Measurements from ENCODE around the gene CNN2.
"Not testable (repeated sequence)": the region's sequence is repeated elsewhere in the genome, so short reads cannot be mapped to it uniquely, and the experiment has no call there.

Gene CNN2

GRCh38 chr19:1010586-1011510 is 15.6 kb upstream of the CNN2 start:
- DNase-seq (ENCODE audit: low read depth in 2 of 2), result no peak

GRCh38 chr19:1011831-1012333 is 14.5 kb upstream of the CNN2 start:
- no peak for DNase-seq (ENCODE audit: low read depth in 2 of 2)

GRCh38 chr19:1012334-1012733 is 14.1 kb upstream of the CNN2 start:
- DNase-seq (ENCODE audit: low read depth in 2 of 2), result no peak

- no peak for DNase-seq (ENCODE audit: low read depth in 2 of 2)
These were observed 13.2 kb upstream of the CNN2 start for GRCh38 chr19:1013218-1013617.

- no peak for DNase-seq (ENCODE audit: low read depth in 2 of 2)
These were observed 12.0 kb upstream of the CNN2 start for GRCh38 chr19:1014161-1015060.

DNA sequence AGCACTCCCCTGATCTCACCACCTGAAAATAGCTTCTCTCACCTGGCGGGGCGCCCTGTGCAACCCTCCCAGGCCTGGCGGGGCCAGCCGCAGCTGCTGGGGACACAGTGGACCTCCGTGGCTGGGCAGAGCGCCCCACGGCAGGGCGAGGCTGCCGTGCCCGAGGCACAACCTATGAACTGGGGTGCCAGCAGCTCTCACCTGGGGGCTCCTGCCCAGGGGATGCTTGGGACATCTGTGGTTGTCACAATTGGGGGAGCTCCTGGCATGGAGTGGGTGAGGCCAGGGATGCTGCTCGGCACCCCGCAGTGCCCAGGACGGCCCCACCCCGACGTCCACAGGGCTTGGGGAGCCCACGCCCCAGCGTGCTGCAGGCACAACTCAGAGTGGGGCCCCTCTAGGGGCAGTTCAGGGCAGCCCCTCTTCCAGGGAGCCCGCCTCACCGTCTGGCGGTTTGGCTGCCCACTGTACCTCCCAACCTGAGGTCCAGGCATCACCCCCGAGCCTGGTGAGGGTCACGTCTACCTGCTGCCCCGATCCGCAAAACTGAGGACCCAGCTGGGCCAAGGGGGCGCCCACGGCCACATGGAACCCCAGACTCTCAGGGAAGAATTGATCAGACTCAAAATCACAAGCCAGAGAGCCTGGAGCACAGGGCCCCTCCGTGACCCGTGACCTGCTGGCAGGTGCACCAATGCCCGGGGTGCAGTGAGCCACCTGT is 11.2 kb upstream of the CNN2 start:
- DNase-seq (ENCODE audit: low read depth in 2 of 2), result no peak

GRCh38 chr19:1015782-1016646 is 10.4 kb upstream of the CNN2 start:
- no peak for DNase-seq (ENCODE audit: low read depth in 2 of 2)

- DNase-seq (ENCODE audit: low read depth in 2 of 2), result no peak
These were observed 9.7 kb upstream of the CNN2 start for GRCh38 chr19:1016647-1017114.

DNA sequence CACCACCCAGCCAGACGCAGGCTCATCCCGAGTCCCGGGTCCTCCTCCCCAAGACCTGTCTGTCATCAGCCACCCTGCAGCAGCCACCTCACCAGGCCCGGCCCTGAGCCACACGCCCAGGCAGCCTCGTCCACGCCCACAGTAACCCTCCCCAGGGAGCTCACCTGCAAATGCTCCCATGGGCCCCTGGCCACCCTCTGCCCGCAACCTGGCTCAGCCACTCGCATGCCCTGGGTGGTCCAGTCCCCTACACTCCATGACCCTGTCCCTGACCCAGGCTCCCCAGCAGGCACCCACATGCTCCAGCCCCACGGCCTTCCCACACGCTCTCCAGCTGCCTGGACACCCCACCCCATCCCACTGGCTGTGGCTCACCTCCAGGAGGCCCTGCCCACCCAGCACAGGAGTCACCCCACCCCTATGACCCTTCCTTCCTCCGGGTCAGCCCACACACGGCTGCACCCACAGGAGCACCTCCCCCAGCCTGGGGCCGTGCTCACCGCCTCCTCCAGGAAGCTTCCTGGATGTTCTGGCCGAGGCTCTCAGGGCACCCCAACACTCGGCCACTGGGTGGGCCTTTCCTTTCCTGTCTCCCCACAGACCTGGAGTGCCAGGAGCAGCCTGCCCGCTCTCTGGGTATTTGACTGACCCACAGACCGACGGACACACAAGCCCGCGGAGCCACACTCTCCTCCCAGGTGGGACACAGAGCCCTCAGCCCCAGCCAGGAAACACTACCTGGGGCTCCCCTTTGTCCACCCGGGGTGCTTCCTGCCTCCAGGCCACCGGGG is 9.1 kb upstream of the CNN2 start:
- no peak for DNase-seq (ENCODE audit: low read depth in 2 of 2)

- DNase-seq (ENCODE audit: low read depth in 2 of 2), result no peak
These were observed 8.5 kb upstream of the CNN2 start for GRCh38 chr19:1017906-1018305.

- no peak for DNase-seq (ENCODE audit: low read depth in 2 of 2)
These were observed 8.0 kb upstream of the CNN2 start for GRCh38 chr19:1018393-1018792.

DNA sequence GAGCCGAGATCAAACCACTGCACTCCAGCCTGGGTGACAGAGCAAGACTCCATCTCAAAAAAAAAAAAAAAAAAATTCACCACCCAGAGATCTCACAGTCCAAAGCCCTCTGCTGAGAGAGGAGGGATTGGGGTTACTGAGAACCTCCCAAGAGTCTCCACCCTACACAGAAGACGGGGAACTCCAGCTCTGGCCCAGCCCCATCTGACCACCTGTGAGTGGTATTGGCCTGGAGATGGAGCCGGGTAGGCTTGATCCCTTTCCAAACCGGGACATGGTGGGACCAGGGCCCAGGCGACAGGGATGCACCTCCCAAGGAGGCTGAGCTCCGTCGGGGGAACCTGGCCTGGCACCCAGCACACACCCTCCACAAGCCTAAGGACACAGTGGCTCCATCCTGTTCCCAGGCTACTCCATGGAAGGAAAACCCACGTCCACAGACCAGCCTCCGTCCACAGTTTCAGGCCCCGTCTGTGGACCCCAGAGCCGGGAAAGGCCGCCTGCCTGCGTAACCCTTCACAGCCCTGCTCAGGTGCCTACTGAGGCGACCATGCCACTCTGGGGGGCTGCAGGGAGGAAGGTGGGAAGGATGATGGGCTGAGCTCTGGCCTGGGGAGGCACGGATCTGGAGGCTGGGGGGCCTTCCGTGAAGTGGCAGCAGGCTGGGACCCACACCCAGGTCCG is 7.3 kb upstream of the CNN2 start:
- DNase-seq (ENCODE audit: low read depth in 2 of 2), result no peak

DNA sequence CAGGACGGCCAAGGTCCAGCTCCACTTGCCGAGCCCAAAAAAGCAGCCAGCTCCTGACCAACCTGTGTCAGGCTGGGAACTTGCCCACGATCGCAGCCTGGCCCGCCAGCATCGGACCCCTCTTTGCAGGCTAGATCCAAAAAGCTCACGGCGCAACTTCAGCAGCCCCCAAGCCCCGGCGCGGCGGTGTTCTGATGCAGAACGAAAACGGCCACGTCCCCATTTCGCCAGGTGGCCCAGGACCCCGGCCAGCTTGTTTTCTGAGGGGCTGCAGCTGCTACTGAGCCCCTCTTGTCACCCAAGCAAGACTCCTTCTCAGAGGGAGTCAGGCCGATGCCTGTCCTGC is 6.8 kb upstream of the CNN2 start:
- DNase-seq (ENCODE audit: low read depth in 2 of 2), result no peak

DNA sequence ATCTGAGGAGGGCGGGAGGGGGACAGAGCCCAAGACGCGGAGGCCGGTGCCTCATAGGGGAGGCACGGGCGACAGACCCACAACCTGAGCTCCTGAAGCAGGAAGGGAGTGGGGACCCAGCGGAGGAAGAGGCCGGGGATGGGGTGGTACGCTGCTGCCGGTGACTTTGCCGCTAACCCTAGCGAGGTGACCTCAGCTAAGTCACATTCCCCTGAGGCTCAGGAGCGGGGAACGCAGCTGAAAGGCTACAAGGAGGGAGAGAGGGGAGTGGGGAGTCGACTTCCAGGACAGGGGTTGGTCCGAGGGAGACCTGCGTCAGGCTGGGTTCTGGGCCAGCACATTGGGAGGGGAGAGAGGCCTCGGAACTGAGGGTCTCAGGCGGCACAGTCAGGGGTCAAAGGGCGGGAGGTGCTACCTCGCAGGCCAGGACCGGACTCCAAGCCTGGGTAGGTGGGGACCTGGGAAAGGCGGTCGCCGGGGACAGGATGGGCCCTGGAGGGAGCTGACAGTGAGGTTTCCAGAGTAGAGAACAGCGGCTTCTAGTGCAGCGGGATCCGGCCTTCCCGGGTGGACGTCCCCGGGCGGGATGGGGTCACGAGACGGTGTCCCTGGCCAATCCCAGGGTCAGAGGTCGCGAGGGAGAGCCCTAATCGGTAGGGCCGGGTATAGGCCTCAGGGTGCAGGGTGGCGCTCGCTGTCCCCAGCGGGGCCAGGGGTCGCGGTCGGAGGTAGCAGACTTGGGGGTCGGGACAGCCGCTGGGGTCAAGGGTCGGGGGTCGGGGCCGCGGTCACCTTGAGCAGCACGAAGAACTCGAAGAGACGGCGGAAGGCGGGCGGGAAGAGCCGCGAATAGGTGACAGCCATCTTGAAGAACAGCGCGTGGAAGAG is 6.2 kb upstream of the CNN2 start:
- no peak for DNase-seq (ENCODE audit: low read depth in 2 of 2)

- DNase-seq (ENCODE audit: low read depth in 2 of 2), result peak; percentile 94 to 97
These were observed 5.5 kb upstream of the CNN2 start, which contains the start of gene TMEM259 for GRCh38 chr19:1020868-1021425. Gene TMEM259, minus strand, starts transcription at chr19:1021123. Its CDS starts 127 bp downstream, at chr19:1020996.

DNA sequence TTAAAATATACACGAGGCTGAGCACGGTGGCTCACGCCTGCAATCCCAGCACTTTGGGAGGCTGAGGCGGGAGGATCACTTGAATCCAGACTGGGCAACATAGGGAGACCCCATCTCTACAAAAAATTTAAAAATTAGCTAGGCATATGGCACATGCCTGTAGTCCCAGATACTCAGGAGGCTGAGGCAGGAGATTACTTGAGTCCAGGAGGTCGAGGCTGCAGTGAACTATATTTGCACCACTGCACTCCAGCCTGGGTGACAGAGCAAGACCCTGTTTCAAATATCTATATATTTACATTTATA is 2.6 kb upstream of the CNN2 start:
- DNase-seq (ENCODE audit: low read depth in 2 of 2), result not testable (repeated sequence)

- DNase-seq (ENCODE audit: low read depth in 2 of 2), result not testable (repeated sequence)
These were observed 1.3 kb upstream of the CNN2 start for GRCh38 chr19:1025080-1025479.

Measured in stimulated activated CD8-positive, alpha-beta memory T cell treated with anti-CD3 and anti-CD28 coated beads, Interleukin-7, amount 100 ng/mL, for 1 hour (primary cell).